HEK293 (cell line): ENCODE data around the gene KLHL17.
A peak's percentile ranks its signal among the peaks of the same experiment; 100 is the strongest.

Experiments used
- CTCF ChIA-PET: fragments of 350-600 bp; formaldehyde crosslinking; extraction: SDS; loops from one replicate; lab custom pipeline; 2021; ENCODE audit warnings: antibody characterized with exemption; lab: Yijun Ruan, JAX
- POLR2A ChIA-PET: fragments of 300-600 bp; formaldehyde crosslinking; extraction: SDS; loops from one replicate; lab custom pipeline; 2020; ENCODE audit warnings: antibody characterized with exemption, inconsistent platforms; lab: Yijun Ruan, JAX
- H3K27ac ChIP-seq: fragments of 200-500 bp; sonication (Bioruptor generic); 2 replicates; pipeline ENCODE4 v1.5.1; 2014; ENCODE audit warnings: low read depth, low read length, control low read depth, inconsistent platforms; ENCODE audit errors: extremely low read depth
- H3K36me3 ChIP-seq, 2 experiments: fragments of 200-500 bp in 1 of 2; sonication (Bioruptor generic) in 1 of 2; 1 replicate in 1 of 2; 2 replicates in 1 of 2; pipeline ENCODE4 v1.5.1; 2014 to 2017; ENCODE audit warnings: inconsistent platforms in 2 of 2, low read length in 2 of 2; ENCODE audit not compliant: control insufficient read depth in 2 of 2, insufficient read depth in 1 of 2
- H3K4me1 ChIP-seq: fragments of 200-500 bp; sonication (Bioruptor generic); 2 replicates; pipeline ENCODE4 v1.5.1; 2014; ENCODE audit warnings: mild to moderate bottlenecking, low read length, inconsistent platforms; ENCODE audit not compliant: control insufficient read depth, insufficient read depth
- H3K4me3 ChIP-seq: 2 replicates; pipeline ENCODE4 v1.5.1; 2011; ENCODE audit warnings: low read depth, mild to moderate bottlenecking, control low read depth, low read length, moderate library complexity
- H3K9me3 ChIP-seq: fragments of 200-500 bp; sonication (Bioruptor generic); 2 replicates; pipeline ENCODE4 v1.5.1; 2014; ENCODE audit warnings: low read depth, low read length, inconsistent platforms; ENCODE audit not compliant: control insufficient read depth, insufficient read depth
- BCL11A ChIP-seq: fragments of 450-650 bp; formaldehyde crosslinking; IDR thresholded peaks from 2 replicates; pipeline ENCODE4 v1.5.1; 2016; ENCODE audit warnings: low read depth, missing biosample characterization, missing genetic modification characterization
- BCL11B ChIP-seq: fragments of 450-650 bp; formaldehyde crosslinking; IDR thresholded peaks from 2 replicates; pipeline ENCODE4 v1.5.1; 2016; ENCODE audit warnings: low read depth, missing biosample characterization, missing genetic modification characterization
- GLIS2 ChIP-seq: fragments of 450-650 bp; formaldehyde crosslinking; IDR thresholded peaks from 2 replicates; pipeline ENCODE4 v1.5.1; 2016; ENCODE audit warnings: missing biosample characterization, missing genetic modification characterization
- KLF17 ChIP-seq: fragments of 450-650 bp; formaldehyde crosslinking; IDR thresholded peaks from 2 replicates; pipeline ENCODE4 v1.5.1; 2016; ENCODE audit warnings: missing biosample characterization, missing genetic modification characterization
- KLF8 ChIP-seq: fragments of 450-650 bp; formaldehyde crosslinking; IDR thresholded peaks from 2 replicates; pipeline ENCODE4 v1.5.1; 2016; ENCODE audit warnings: missing biosample characterization, missing genetic modification characterization
- PATZ1 ChIP-seq: fragments of 450-650 bp; formaldehyde crosslinking; IDR thresholded peaks from 2 replicates; pipeline ENCODE4 v1.5.1; 2016; ENCODE audit warnings: missing biosample characterization, missing genetic modification characterization
- PRDM1 ChIP-seq: fragments of 450-650 bp; formaldehyde crosslinking; IDR thresholded peaks from 2 replicates; pipeline ENCODE4; 2016; ENCODE audit warnings: missing biosample characterization, missing genetic modification characterization
- PRDM10 ChIP-seq: fragments of 450-650 bp; formaldehyde crosslinking; IDR thresholded peaks from 2 replicates; pipeline ENCODE4 v1.5.1; 2016; ENCODE audit warnings: missing biosample characterization, missing genetic modification characterization
- PRDM2 ChIP-seq: fragments of 450-650 bp; formaldehyde crosslinking; IDR thresholded peaks from 2 replicates; pipeline ENCODE4 v1.5.1; 2016; ENCODE audit warnings: missing biosample characterization, missing genetic modification characterization, borderline replicate concordance
- SCRT2 ChIP-seq: fragments of 450-650 bp; formaldehyde crosslinking; IDR thresholded peaks from 2 replicates; pipeline ENCODE4 v1.5.1; 2016; ENCODE audit warnings: missing biosample characterization, missing genetic modification characterization
- SP2 ChIP-seq: fragments of 450-650 bp; formaldehyde crosslinking; IDR thresholded peaks from 2 replicates; pipeline ENCODE4 v1.5.1; 2016; ENCODE audit warnings: missing biosample characterization, missing genetic modification characterization
- ZBTB8A ChIP-seq: fragments of 450-650 bp; formaldehyde crosslinking; IDR thresholded peaks from 2 replicates; pipeline ENCODE4 v1.5.1; 2016; ENCODE audit warnings: missing biosample characterization, missing genetic modification characterization
- ZFHX2 ChIP-seq: fragments of 450-650 bp; formaldehyde crosslinking; conservative IDR thresholded peaks from 2 replicates; pipeline ENCODE4 v1.5.1; 2016; ENCODE audit warnings: missing biosample characterization, missing genetic modification characterization
- ZFP37 ChIP-seq: fragments of 450-650 bp; formaldehyde crosslinking; IDR thresholded peaks from 2 replicates; pipeline ENCODE4 v1.5.1; 2016; ENCODE audit warnings: missing biosample characterization, missing genetic modification characterization
- ZIC2 ChIP-seq: fragments of 450-650 bp; formaldehyde crosslinking; IDR thresholded peaks from 2 replicates; pipeline ENCODE4 v1.5.1; 2016; ENCODE audit warnings: missing biosample characterization, missing genetic modification characterization
- ZNF132 ChIP-seq: fragments of 450-650 bp; formaldehyde crosslinking; IDR thresholded peaks from 2 replicates; pipeline ENCODE4 v1.5.1; 2017; ENCODE audit warnings: missing biosample characterization, missing genetic modification characterization, borderline replicate concordance
- ZNF175 ChIP-seq: fragments of 450-650 bp; formaldehyde crosslinking; IDR thresholded peaks from 2 replicates; pipeline ENCODE4 v1.5.1; 2016; ENCODE audit warnings: missing biosample characterization, missing genetic modification characterization
- ZNF521 ChIP-seq: fragments of 450-650 bp; formaldehyde crosslinking; IDR thresholded peaks from 2 replicates; pipeline ENCODE4 v1.5.1; 2017; ENCODE audit warnings: missing biosample characterization, mild to moderate bottlenecking, missing genetic modification characterization
- ZNF624 ChIP-seq: fragments of 450-650 bp; formaldehyde crosslinking; IDR thresholded peaks from 2 replicates; pipeline ENCODE4 v1.5.1; 2017; ENCODE audit warnings: missing biosample characterization, missing genetic modification characterization
- ZNF677 ChIP-seq: fragments of 450-650 bp; IDR thresholded peaks from 2 replicates; pipeline ENCODE4 v1.5.0; 2018; ENCODE audit warnings: missing biosample characterization, mild to moderate bottlenecking, missing genetic modification characterization, moderate library complexity

KLHL17 gene

GRCh38 chr1:998745-998994 lies 38.3 kb downstream of the KLHL17 start:
- Histone ChIP-seq H3K36me3 (peaks cover 0 to 31% of the 10 kb centered on the region in 2 experiments; a peak in 2 of 3 replicates), H3K27ac (peak overlapping the region; percentile 97), H3K4me3 (peak overlapping the region; percentile 74), H3K9me3 (no peaks in the 10 kb centered on the region), H3K4me1 (0 out of 2 replicates have a peak, but pooled peaks cover 3% of the 10 kb centered on the region)
- POLR2A ChIA-PET, result interaction anchor here (0.7 to 6.5 kb wide), 4 partner anchors 15 to 118 kb away, joined by 3 to 44 read pairs (median 7); partner anchors contain the start of genes AGRN, C1orf159 and ISG15
- TF ChIP-seq ZNF624 (tag by site-specific recombination), result no peak
- TF ChIP-seq KLF8 (tag by site-specific recombination), result peak; percentile 66
- CTCF ChIA-PET, result no interaction called here

DNA sequence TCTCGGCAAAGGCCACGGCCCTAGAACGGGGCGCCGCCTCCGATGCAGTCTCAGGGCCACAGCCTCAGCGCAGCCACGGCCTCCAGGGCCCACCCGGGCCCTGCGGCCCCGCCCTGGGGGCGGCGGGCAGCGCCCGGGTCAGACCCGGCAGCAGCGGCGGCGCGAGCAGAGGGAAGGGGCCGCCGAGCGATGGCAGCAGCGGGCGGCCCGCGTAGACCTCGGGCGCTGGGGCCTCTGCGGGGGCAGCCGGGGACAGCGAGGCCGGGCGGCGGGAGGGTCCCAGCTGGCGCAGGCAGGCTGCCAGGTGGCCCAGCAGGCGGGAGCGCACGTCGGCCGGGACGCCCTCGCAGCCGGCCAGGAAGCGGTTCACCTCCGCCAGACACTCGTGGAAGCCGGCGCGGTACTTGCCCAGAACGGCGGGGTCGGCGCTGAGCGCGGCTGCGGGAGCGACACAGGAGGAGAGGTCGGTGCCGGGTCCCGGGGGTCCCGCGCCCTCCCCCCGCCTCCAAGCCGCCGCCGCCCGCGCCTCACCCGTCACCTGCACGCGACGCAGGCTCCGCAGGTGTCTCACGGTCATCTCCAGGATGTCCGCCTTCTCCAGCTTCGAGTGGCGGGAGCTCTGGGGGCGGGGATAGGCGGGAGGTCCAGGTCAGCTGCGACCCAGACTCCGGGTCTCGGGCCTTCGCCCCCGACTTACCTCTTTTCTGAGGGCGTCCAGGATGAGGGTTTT lies 38.8 kb downstream of the KLHL17 start:
- Histone ChIP-seq H3K4me3 (peak overlapping the region; percentile 74), H3K4me1 (0 out of 2 replicates have a peak, but pooled peaks cover 3% of the 10 kb centered on the region), H3K27ac (peak overlapping the region; percentile 97), H3K9me3 (no peaks in the 10 kb centered on the region), H3K36me3 (peaks cover 0 to 35% of the 10 kb centered on the region in 2 experiments; a peak in 2 of 3 replicates)
- CTCF ChIA-PET, result interaction anchor here (0.7 kb wide), 1 partner anchor 65 kb away, joined by 3 read pairs; no protein-coding TSS in a partner anchor
- POLR2A ChIA-PET, result interaction anchor here (0.5 to 6.5 kb wide), 11 partner anchors 14 to 319 kb away, joined by 3 to 44 read pairs (median 4); partner anchors contain the start of genes AGRN, C1orf159, ISG15 and PLEKHN1
- TF ChIP-seq KLF8 (tag by site-specific recombination) (peak; percentile 69), ZNF175 (no peak), ZIC2 (tag by site-specific recombination) (peak; percentile 18), ZFHX2 (peak; percentile 73), ZNF132 (tag by site-specific recombination) (no peak), ZFP37 (tag by site-specific recombination) (0 out of 2 replicates have a peak, but pooled peaks have one; percentile 54), SP2 (tag by site-specific recombination) (peak; percentile 54), BCL11B (0 out of 2 replicates have a peak, but pooled peaks have one; percentile 60), PRDM10 (tag by site-specific recombination) (no peak), BCL11A (peak; percentile 64; the same call in 1 of the 2 replicates), PATZ1 (0 out of 2 replicates have a peak, but pooled peaks have one; percentile 20), ZNF521 (no peak), ZNF677 (tag by site-specific recombination) (0 out of 2 replicates have a peak, but pooled peaks have one; percentile 1), ZBTB8A (tag by site-specific recombination) (peak; percentile 52; the same call in 1 of the 2 replicates), SCRT2 (tag by site-specific recombination) (peak; percentile 77), PRDM1 (no peak), PRDM2 (tag by site-specific recombination) (no peak), KLF17 (0 out of 2 replicates have a peak, but pooled peaks have one; percentile 30), GLIS2 (tag by site-specific recombination) (peak; percentile 19; the same call in 1 of the 2 replicates)
